HCT116 (cell line): ENCODE data around the gene KIAA1671. TPM values are rescaled to one million over a fixed set of nuclear protein-coding genes. Genes with fewer than 3 reads are reported as not detected.

Experiments used
- ATAC-seq: fragments of 200-7000 bp; cut with Tn5 transposase; 2 replicates; pipeline ENCODE4 v1.9.1; 2020; ENCODE audit warnings: mild to moderate bottlenecking, moderate library complexity
- BruUV-seq: library from RNA; stranded (reverse); fragments of 400-500 nt; replicated peaks from 2 replicates; lab custom pipeline; 2021; lab: Mats Ljungman, UMichigan
- CTCF ChIA-PET: fragments of 300-600 bp; sonication (Branson Sonifier 250); formaldehyde crosslinking; loops from one replicate; lab custom pipeline; 2021; ENCODE audit warnings: antibody characterized with exemption; lab: Charles Lee
- POLR2A ChIA-PET: fragments of 300-600, 350-600 bp; sonication (Branson Sonifier 250); formaldehyde crosslinking; loops from one replicate; lab custom pipeline; 2021; ENCODE audit warnings: antibody characterized with exemption; lab: Charles Lee
- RAD21 ChIA-PET, 2 experiments: fragments of 300-600 bp; sonication (Branson Sonifier 250); formaldehyde crosslinking; loops; one replicate each; lab custom pipeline; 2023; ENCODE audit warnings: low total read pairs in 2 of 2; ENCODE audit not compliant: uncharacterized antibody in 2 of 2, unreplicated experiment in 2 of 2, low non-redundant PET in 1 of 2; lab: Charles Lee
- DNase-seq: peaks from one replicate; pipeline ENCODE4 v3.0.0-alpha.2; 2010; ENCODE audit warnings: low read depth, low spot score
- H2AFZ ChIP-seq: fragments of 200-600 bp; shearing (Covaris generic), sonication (generic); 2 replicates; pipeline ENCODE4 v1.6.1; 2017; ENCODE audit warnings: low read depth, mixed run types, mixed read lengths, antibody characterized with exemption, low read length; ENCODE audit not compliant: poor library complexity, severe bottlenecking
- H3K27ac ChIP-seq: 2 replicates; pipeline ENCODE4 v1.5.1; 2012; ENCODE audit warnings: low read depth, low read length
- H3K27me3 ChIP-seq: fragments of 200-600 bp; sonication (generic); 2 replicates; pipeline ENCODE4 v1.6.1; 2016; ENCODE audit warnings: mixed run types, low read length, mixed read lengths; ENCODE audit not compliant: insufficient read depth
- H3K36me3 ChIP-seq, 2 experiments: fragments of 200-500 bp in 1 of 2; fragments of 200-600 bp in 1 of 2; sonication (Bioruptor generic) in 1 of 2; sonication (generic) in 1 of 2; 2 replicates each; pipeline versions ENCODE4 v1.5.1 to v1.6.1; 2014 to 2016; ENCODE audit warnings: low read length in 2 of 2, inconsistent platforms in 1 of 2, mixed read lengths in 1 of 2, mixed run types in 1 of 2; ENCODE audit not compliant: insufficient read depth in 2 of 2, control insufficient read depth in 1 of 2
- H3K4me1 ChIP-seq, 2 experiments: fragments of 200-600 bp in 1 of 2; sonication (generic) in 1 of 2; 2 replicates each; pipeline versions ENCODE4 v1.5.1 to v1.6.1; 2012 to 2017; ENCODE audit warnings: low read length in 2 of 2, inconsistent platforms in 1 of 2, mild to moderate bottlenecking in 1 of 2, mixed read lengths in 1 of 2, mixed run types in 1 of 2, moderate library complexity in 1 of 2; ENCODE audit not compliant: insufficient read depth in 2 of 2, control insufficient read depth in 1 of 2
- H3K4me2 ChIP-seq: fragments of 200-600 bp; sonication (generic); 2 replicates; pipeline ENCODE4 v1.6.1; 2017; ENCODE audit warnings: mixed run types, low read length, mixed read lengths
- H3K4me3 ChIP-seq, 2 experiments: fragments of 200-600 bp in 1 of 2; sonication (generic) in 1 of 2; replicated peaks in 1 of 2; 2 replicates each; pipeline ENCODE4 v1.5.1; 2011 to 2016; ENCODE audit warnings: low read length in 2 of 2, control low read depth in 1 of 2, low read depth in 1 of 2, mild to moderate bottlenecking in 1 of 2, mixed read lengths in 1 of 2, mixed run types in 1 of 2
- H3K79me2 ChIP-seq: fragments of 200-600 bp; sonication (generic); 2 replicates; pipeline ENCODE4 v1.6.1; 2017; ENCODE audit warnings: mild to moderate bottlenecking, mixed run types, low read length, moderate library complexity, mixed read lengths; ENCODE audit not compliant: insufficient read depth
- H3K9ac ChIP-seq: fragments of 200-600 bp; sonication (generic); 2 replicates; pipeline ENCODE4 v1.6.1; 2016; ENCODE audit warnings: low read length, mixed read lengths
- H3K9me2 ChIP-seq: fragments of 200-600 bp; sonication (generic), shearing (Covaris generic); 2 replicates; pipeline ENCODE4 v1.6.1; 2017; ENCODE audit warnings: mixed run types, mild to moderate bottlenecking, moderate library complexity; ENCODE audit not compliant: insufficient read depth
- H3K9me3 ChIP-seq, 2 experiments: fragments of 200-500 bp in 1 of 2; fragments of 200-600 bp in 1 of 2; sonication (Bioruptor generic) in 1 of 2; sonication (generic) in 1 of 2; 2 replicates each; pipeline ENCODE4 v1.6.1; 2014 to 2017; ENCODE audit warnings: low read length in 2 of 2, mixed read lengths in 2 of 2, inconsistent platforms in 1 of 2, low read depth in 1 of 2, mild to moderate bottlenecking in 1 of 2, mixed run types in 1 of 2, moderate library complexity in 1 of 2; ENCODE audit not compliant: control insufficient read depth in 1 of 2, insufficient read depth in 1 of 2
- H4K20me1 ChIP-seq: fragments of 200-600 bp; sonication (generic), shearing (Covaris generic); 2 replicates; pipeline ENCODE4 v1.6.1; 2017; ENCODE audit warnings: mixed run types, mild to moderate bottlenecking, moderate library complexity; ENCODE audit not compliant: insufficient read depth
- ATF3 ChIP-seq: IDR thresholded peaks from 2 replicates; pipeline ENCODE4 v1.6.1; 2012
- CEBPB ChIP-seq: IDR thresholded peaks from 2 replicates; pipeline ENCODE4 v1.6.1; 2012; ENCODE audit warnings: low read depth
- CTCF ChIP-seq, 3 experiments: fragments of 200-600 bp in 1 of 3; sonication (generic) in 1 of 3; IDR thresholded peaks in 2 of 3; conservative IDR thresholded peaks in 1 of 3; 2 replicates each; pipeline ENCODE4 v1.5.1; 2012 to 2017; ENCODE audit warnings: low read depth in 2 of 3, low read length in 2 of 3, antibody characterized with exemption in 1 of 3, borderline replicate concordance in 1 of 3, control low read depth in 1 of 3, mild to moderate bottlenecking in 1 of 3, mixed read lengths in 1 of 3, mixed run types in 1 of 3, moderate library complexity in 1 of 3; ENCODE audit not compliant: insufficient read depth in 1 of 3
- EGR1 ChIP-seq: IDR thresholded peaks from 2 replicates; pipeline ENCODE4 v1.6.1; 2012; ENCODE audit warnings: low read depth
- ELF1 ChIP-seq: IDR thresholded peaks from 2 replicates; pipeline ENCODE4 v1.6.1; 2012; ENCODE audit warnings: low read depth, borderline replicate concordance
- EZH2 ChIP-seq: fragments of 200-600 bp; sonication (generic); IDR thresholded peaks from 2 replicates; pipeline ENCODE4 v1.6.1; 2017; ENCODE audit warnings: antibody characterized with exemption, mixed run types
- FOSL1 ChIP-seq: IDR thresholded peaks from 2 replicates; pipeline ENCODE4 v1.6.1; 2012; ENCODE audit warnings: low read depth
- MAX ChIP-seq: IDR thresholded peaks from 2 replicates; pipeline ENCODE4 v1.6.1; 2012
- POLR2A ChIP-seq: IDR thresholded peaks from 2 replicates; pipeline ENCODE4 v1.7.0; 2011; ENCODE audit warnings: borderline replicate concordance; ENCODE audit not compliant: insufficient read depth, insufficient read length; ENCODE audit errors: extremely low read depth
- POLR2AphosphoS5 ChIP-seq: IDR thresholded peaks from 2 replicates; pipeline ENCODE4 v1.6.1; 2011; ENCODE audit warnings: mild to moderate bottlenecking, low read depth, low read length, moderate library complexity
- RAD21 ChIP-seq: IDR thresholded peaks from 2 replicates; pipeline ENCODE4 v1.6.1; 2012; ENCODE audit warnings: low read depth, mild to moderate bottlenecking
- REST ChIP-seq: IDR thresholded peaks from 2 replicates; pipeline ENCODE4 v1.6.1; 2012; ENCODE audit warnings: low read depth
- SIN3A ChIP-seq: IDR thresholded peaks from 2 replicates; pipeline ENCODE4 v1.6.1; 2012; ENCODE audit warnings: low read depth
- TCF7L2 ChIP-seq: IDR thresholded peaks from 2 replicates; pipeline ENCODE4 v1.7.0; 2011; ENCODE audit warnings: borderline replicate concordance, inconsistent platforms; ENCODE audit not compliant: insufficient read depth, insufficient read length; ENCODE audit errors: extremely low read depth
- YY1 ChIP-seq: IDR thresholded peaks from 2 replicates; pipeline ENCODE4 v1.6.1; 2011; ENCODE audit warnings: low read length, low read depth, moderate library complexity, mild to moderate bottlenecking; ENCODE audit not compliant: insufficient replicate concordance; ENCODE audit errors: extremely low read depth
- ZFX ChIP-seq: fragments of 450-650 bp; IDR thresholded peaks from 2 replicates; pipeline ENCODE4 v1.6.1; 2017
- ZNF274 ChIP-seq: fragments of 200-500 bp; sonication (Bioruptor generic); IDR thresholded peaks from 2 replicates; pipeline ENCODE4 v1.6.1; 2014; ENCODE audit warnings: mild to moderate bottlenecking, low read depth, low read length, inconsistent platforms
- intact Hi-C: fragments of 100-400 bp; cut with micrococcal nuclease; formaldehyde crosslinking; loops from 2 replicates; pipeline ENCODE4 v1.10.0; 2022
- total RNA-seq: library from RNA; stranded (reverse); gene quantifications from one replicate; pipeline ENCODE4 v1.2.1, GENCODE V29; 2021; ENCODE audit not compliant: unreplicated experiment

The KIAA1671 gene
- total RNA-seq, 1 experiment from 2014 or later, result 36.8 TPM

DNA sequence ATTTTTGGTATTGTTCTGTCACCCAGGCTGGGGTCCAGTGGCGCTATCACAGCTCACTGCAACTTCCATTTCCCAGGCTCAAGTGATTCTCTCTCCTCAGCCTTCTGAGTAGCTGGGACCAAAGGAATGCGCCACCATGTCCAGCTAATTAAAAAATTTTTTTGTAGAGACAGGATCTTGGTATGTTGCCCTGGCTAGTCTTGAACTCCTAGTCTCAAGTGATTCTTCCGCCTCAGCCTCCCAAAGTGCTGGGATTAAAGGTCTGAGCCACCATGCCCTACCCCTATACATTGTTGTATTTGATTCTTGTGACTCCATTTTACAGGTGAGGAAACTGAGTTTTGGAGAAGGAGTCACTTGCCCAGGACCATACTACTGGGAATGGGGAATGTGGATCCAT is 11.9 kb downstream of the KIAA1671 start:
- no peaks in the 10 kb centered on the region for H3K9me2 ChIP-seq
- H4K20me1 ChIP-seq, result no peaks in the 10 kb centered on the region
- no peak for ATAC-seq
- no TSS peak for BruUV-seq
- no peaks in the 10 kb centered on the region for H3K27me3 ChIP-seq
- peaks cover 0 to 6% of the 10 kb centered on the region in 2 experiments; a peak in 1 of 4 replicates for H3K36me3 ChIP-seq
- H3K4me1 ChIP-seq, result peaks cover 49 to 72% of the 10 kb centered on the region in 2 experiments
- no peak overlapping the region for H3K4me2 ChIP-seq
- H2AFZ ChIP-seq, result no peak overlapping the region
- H3K4me3 ChIP-seq, result no peak overlapping the region
- peaks cover 86% of the 10 kb centered on the region for H3K79me2 ChIP-seq
- POLR2A ChIA-PET, result no interaction called here
- TF ChIP-seq ATF3 (no peak), ELF1 (no peak), POLR2A (no peak), TCF7L2 (no peak), MAX (no peak), SIN3A (no peak), ZFX (no peak), ZNF274 (no peak), EGR1 (no peak), CEBPB (no peak), RAD21 (no peak), FOSL1 (no peak), REST (no peak), CTCF (IDR thresholded peaks at IDR 0.05 in 2 of 3, conservative IDR thresholded peaks at IDR 0.05 in 1 of 3; ENCODE audit: borderline replicate concordance in 1 of 3, insufficient read depth in 1 of 3, low read depth in 2 of 3, low read length in 2 of 3) (no peak), EZH2 (no peak), YY1 (no peak), POLR2AphosphoS5 (no peak)
- no peaks in the 10 kb centered on the region for H3K9me3 ChIP-seq
- RAD21 ChIA-PET, result no interaction called here
- no peak overlapping the region for H3K27ac ChIP-seq
- no peak overlapping the region for H3K9ac ChIP-seq
- DNase-seq, result no peak
- CTCF ChIA-PET, result no interaction called here
- intact Hi-C loops, result no loop called here
